CD4-positive, alpha-beta T cell treated with Interleukin-6 at 100 ng/mL for 8 hours (primary cell): ENCODE results near the gene CPB2.

Experiments used
- DNase-seq: peaks from one replicate; pipeline ENCODE4 v3.0.0-alpha.2; 2020; ENCODE audit warnings: mixed read lengths, low spot score

The CPB2 gene

GRCh38 chr13:46104868-46105267 lies at the start of gene CPB2:
Gene CPB2, minus strand, starts transcription at chr13:46105033. Its CDS starts 24 bp downstream, at chr13:46105009.
- no peak for DNase-seq

GRCh38 chr13:46154136-46154801 lies 49.4 kb upstream of the CPB2 start:
- no peak for DNase-seq

GRCh38 chr13:46152627-46153328 lies 47.9 kb upstream of the CPB2 start:
- DNase-seq: no peak

GRCh38 chr13:46150134-46150693 lies 45.4 kb upstream of the CPB2 start:
- DNase-seq: no peak

- no peak for DNase-seq
Measured at GRCh38 chr13:46149272-46150133, 44.7 kb upstream of the CPB2 start.

- DNase-seq: no peak
Measured at GRCh38 chr13:46146898-46147297, 42.1 kb upstream of the CPB2 start.

GRCh38 chr13:46145950-46146349 lies 41.1 kb upstream of the CPB2 start:
- DNase-seq: no peak

- no peak for DNase-seq
Measured at GRCh38 chr13:46145135-46145534, 40.3 kb upstream of the CPB2 start.

GRCh38 chr13:46143184-46143701 lies 38.4 kb upstream of the CPB2 start:
- no peak for DNase-seq

GRCh38 chr13:46142776-46143175 lies 37.9 kb upstream of the CPB2 start:
- no peak for DNase-seq

GRCh38 chr13:46140044-46140443 lies 35.2 kb upstream of the CPB2 start:
- DNase-seq: no peak

GRCh38 chr13:46137627-46138317 lies 32.9 kb upstream of the CPB2 start:
- no peak for DNase-seq

GRCh38 chr13:46136688-46137087 lies 31.9 kb upstream of the CPB2 start:
- no peak for DNase-seq

- no peak for DNase-seq
Measured at GRCh38 chr13:46134961-46135522, 30.2 kb upstream of the CPB2 start.

GRCh38 chr13:46134494-46134893 lies 29.7 kb upstream of the CPB2 start:
- DNase-seq: no peak

GRCh38 chr13:46132109-46132508 lies 27.3 kb upstream of the CPB2 start:
- no peak for DNase-seq

- no peak for DNase-seq
Measured at GRCh38 chr13:46131705-46132104, 26.9 kb upstream of the CPB2 start.

GRCh38 chr13:46129955-46130618 lies 25.3 kb upstream of the CPB2 start:
- no peak for DNase-seq

GRCh38 chr13:46129124-46129523 lies 24.3 kb upstream of the CPB2 start:
- DNase-seq: no peak

GRCh38 chr13:46127358-46128023 lies 22.7 kb upstream of the CPB2 start:
- DNase-seq: no peak
